GM10847 (cell line): ENCODE measurements around the gene DIPK1C.

Experiments
- POLR2A ChIP-seq: IDR thresholded peaks from 2 replicates; pipeline ENCODE4 v1.6.1; 2011; ENCODE audit not compliant: insufficient read length; ENCODE audit errors: extremely low read depth

The DIPK1C gene

GRCh38 chr18:74444104-74444503 is 13.0 kb downstream of the DIPK1C start:
- no peak for TF ChIP-seq POLR2A

- TF ChIP-seq POLR2A = no peak
Observed at GRCh38 chr18:74440808-74441427, 16.2 kb downstream of the DIPK1C start.

GRCh38 chr18:74438091-74438490 is 19.0 kb downstream of the DIPK1C start:
- TF ChIP-seq POLR2A = no peak

- no peak for TF ChIP-seq POLR2A
Observed at GRCh38 chr18:74436158-74436769, 20.8 kb downstream of the DIPK1C start.

- no peak for TF ChIP-seq POLR2A
Observed at GRCh38 chr18:74435740-74436139, 21.4 kb downstream of the DIPK1C start.

- no peak for TF ChIP-seq POLR2A
Observed at GRCh38 chr18:74434466-74434865, 22.6 kb downstream of the DIPK1C start.

GRCh38 chr18:74430806-74431571 is 26.1 kb downstream of the DIPK1C start:
- no peak for TF ChIP-seq POLR2A

GRCh38 chr18:74430231-74430630 is 26.9 kb downstream of the DIPK1C start:
- no peak for TF ChIP-seq POLR2A

- no peak for TF ChIP-seq POLR2A
Observed at GRCh38 chr18:74429096-74429495, 28.0 kb downstream of the DIPK1C start.

- no peak for TF ChIP-seq POLR2A
Observed at GRCh38 chr18:74427442-74428112, 29.5 kb downstream of the DIPK1C start.

- no peak for TF ChIP-seq POLR2A
Observed at GRCh38 chr18:74425876-74426275, 31.2 kb downstream of the DIPK1C start.

GRCh38 chr18:74425161-74425560 is 31.9 kb downstream of the DIPK1C start:
- TF ChIP-seq POLR2A = no peak

- TF ChIP-seq POLR2A = no peak
Observed at GRCh38 chr18:74422541-74422940, 34.6 kb downstream of the DIPK1C start.

- no peak for TF ChIP-seq POLR2A
Observed at GRCh38 chr18:74420926-74421325, 36.2 kb downstream of the DIPK1C start.

- no peak for TF ChIP-seq POLR2A
Observed at GRCh38 chr18:74420481-74420880, 36.6 kb downstream of the DIPK1C start.

GRCh38 chr18:74419761-74420160 is 37.3 kb downstream of the DIPK1C start:
- no peak for TF ChIP-seq POLR2A
